Medulla oblongata (tissue), 1 donor: ENCODE measurements around the gene HYAL1.
A peak's percentile ranks its signal among the peaks of the same experiment; 100 is the strongest.
"Not testable (repeated sequence)": the region's sequence is repeated elsewhere in the genome, so short reads cannot be mapped to it uniquely, and the experiment has no call there.

Experiments
- DNase-seq: peaks from one replicate; pipeline ENCODE4 v3.0.0-alpha.2; 2015; ENCODE audit errors: extremely low spot score

Gene HYAL1

GRCh38 chr3:50294089-50294488 lies 9.3 kb downstream of the HYAL1 start:
- DNase-seq, result no peak

DNA sequence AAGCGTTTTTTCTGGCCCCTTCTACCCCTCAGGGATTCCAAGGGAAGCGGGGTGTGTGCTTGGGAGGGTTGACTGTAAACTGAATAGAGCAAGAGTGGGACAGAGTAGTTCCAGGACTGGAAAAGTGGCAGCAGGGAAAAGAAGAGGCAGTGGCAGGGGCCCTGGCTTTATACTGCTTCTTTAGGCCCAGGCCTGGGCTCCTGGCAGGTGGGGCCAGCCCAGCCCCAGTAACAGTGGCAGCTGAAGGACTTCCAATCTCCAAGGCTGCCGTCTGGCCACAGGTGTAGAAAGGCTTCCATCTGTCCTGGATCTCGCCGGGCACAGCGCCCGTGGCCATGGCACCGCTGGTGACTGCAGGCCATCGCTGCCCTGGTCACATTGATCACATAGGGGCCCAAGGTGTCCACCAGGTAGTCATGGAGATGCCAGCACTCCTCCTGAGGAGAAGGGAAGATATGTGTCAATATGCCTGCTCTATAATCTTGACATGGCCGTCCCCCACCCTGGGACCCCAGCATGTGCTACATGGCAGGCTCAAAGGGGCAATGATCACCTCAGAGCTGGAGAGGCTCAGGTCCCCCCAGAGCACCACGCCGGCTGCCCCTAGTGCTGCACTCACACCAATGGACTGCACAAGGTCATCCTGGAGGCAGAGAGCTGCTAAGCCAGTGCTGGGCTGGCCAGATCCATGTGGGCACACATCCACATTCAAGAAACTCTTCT lies 10.1 kb downstream of the HYAL1 start:
- no peak for DNase-seq

- DNase-seq, result peak; percentile 98
Observed at GRCh38 chr3:50292159-50293078, 11.0 kb downstream of the HYAL1 start, which contains the start of gene IFRD2. TSS of gene IFRD2 (minus strand) at chr3:50292429. CDS start at chr3:50292274, 155 bp downstream.

DNA sequence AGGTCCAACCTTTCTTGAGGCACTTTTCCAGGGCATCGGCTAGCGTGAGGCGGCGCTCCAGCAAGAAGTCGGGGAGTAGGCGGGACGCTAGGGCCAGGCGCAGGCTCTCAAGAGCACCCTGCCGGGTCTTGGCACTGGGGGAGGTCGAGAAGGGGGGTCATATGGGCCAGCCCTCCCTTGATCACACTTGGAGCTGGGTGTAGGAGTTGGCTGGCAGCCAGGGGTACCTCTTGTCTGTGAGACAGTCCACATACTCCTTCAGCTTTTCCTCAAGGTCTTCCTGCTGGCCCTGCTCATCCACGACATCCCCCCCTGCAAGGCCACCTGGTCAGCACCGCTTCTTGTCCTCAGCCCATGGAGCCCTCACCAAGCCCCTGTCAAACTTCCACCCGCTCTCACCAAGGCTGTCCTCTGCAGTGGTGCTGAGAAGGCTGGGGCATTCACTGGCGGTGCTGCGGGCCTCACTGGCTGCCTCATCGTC lies 13.2 kb downstream of the HYAL1 start:
- DNase-seq, result no peak

DNA sequence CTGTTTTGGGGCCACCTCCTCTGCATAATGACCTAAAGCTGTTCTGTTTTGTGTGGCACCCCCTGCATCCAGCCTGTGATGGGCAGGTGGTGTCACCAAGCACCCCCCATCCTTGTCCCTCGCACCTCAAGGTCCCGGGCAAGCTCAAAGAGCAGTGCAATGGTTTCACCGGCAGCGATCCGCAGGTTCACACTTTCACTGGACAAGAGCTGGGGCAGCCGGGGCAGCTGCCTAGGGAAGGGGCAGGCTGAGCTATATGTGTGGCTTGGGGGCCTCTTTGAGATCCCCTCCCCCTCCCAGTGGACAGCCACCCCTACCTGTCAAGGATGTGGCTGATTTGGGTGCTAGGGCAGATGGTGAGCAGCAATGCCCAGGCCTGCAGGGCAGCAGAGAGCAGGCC lies 14.2 kb downstream of the HYAL1 start:
- DNase-seq, result no peak

- no peak for DNase-seq
Observed at GRCh38 chr3:50288387-50289007, 14.9 kb downstream of the HYAL1 start.

- DNase-seq, result no peak
Observed at GRCh38 chr3:50287262-50287661, 16.1 kb downstream of the HYAL1 start.

- no peak for DNase-seq
Observed at GRCh38 chr3:50286322-50287227, 16.8 kb downstream of the HYAL1 start.

- DNase-seq, result not testable (repeated sequence)
Observed at GRCh38 chr3:50284121-50284520, 19.3 kb downstream of the HYAL1 start.

- no peak for DNase-seq
Observed at GRCh38 chr3:50279255-50280016, 23.9 kb downstream of the HYAL1 start.

GRCh38 chr3:50278880-50279224 lies 24.5 kb downstream of the HYAL1 start, which contains the start of gene LSMEM2:
TSS of gene LSMEM2 (plus strand) at chr3:50279087. CDS start at chr3:50279114, 27 bp downstream.
- peak; percentile 71 for DNase-seq

- DNase-seq, result peak; percentile 75
Observed at GRCh38 chr3:50278123-50278879, 25.1 kb downstream of the HYAL1 start.

DNA sequence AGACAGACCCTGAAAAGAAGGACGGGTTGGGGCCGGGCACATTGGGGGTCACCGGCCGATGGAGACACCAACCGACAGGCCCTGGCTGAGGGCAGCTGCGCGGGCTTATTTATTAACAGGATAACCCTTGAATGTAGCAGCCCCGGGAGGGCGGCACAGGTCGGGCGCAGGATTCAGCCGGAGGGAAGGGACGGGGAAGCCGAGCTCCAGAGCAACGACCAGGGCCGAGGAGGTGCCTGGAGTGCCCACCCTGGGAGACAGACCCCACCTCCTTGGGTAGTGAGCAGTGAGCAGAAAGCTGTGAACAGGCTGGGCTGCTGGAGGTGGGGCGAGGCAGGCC lies 26.6 kb downstream of the HYAL1 start:
- DNase-seq, result no peak

DNA sequence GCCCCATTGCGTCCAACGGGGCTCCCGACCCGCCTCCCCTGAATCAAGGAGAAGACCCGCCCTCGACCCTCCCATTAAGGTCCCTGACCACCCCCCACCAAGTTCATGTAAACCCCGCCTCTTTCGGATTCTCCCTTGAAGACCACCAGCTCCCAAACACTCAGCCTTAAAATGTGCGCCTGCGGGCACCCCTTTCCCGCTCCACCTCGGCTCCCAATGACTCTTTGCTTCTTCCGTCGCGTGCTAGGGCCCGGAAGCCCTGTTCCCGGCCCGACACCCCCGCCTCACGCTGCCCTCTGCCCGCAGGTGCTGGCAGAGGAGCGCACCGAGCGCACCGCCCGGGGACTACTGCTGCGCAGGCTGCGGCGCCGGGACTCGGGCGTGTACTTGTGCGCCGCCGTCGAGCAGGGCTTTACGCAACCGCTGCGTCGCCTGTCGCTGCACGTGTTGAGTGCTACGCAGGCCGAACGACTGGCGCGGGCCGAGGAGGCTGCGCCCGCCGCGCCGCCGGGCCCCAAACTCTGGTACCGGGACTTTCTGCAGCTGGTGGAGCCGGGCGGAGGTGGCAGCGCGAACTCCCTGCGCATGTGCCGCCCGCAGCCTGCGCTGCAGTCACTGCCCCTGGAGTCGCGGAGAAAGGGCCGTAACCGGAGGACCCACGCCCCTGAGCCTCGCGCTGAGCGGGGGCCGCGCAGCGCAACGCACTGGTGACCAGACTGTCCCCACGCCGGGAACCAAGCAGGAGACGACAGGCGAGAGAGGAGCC lies 27.2 kb downstream of the HYAL1 start:
- no peak for DNase-seq

DNA sequence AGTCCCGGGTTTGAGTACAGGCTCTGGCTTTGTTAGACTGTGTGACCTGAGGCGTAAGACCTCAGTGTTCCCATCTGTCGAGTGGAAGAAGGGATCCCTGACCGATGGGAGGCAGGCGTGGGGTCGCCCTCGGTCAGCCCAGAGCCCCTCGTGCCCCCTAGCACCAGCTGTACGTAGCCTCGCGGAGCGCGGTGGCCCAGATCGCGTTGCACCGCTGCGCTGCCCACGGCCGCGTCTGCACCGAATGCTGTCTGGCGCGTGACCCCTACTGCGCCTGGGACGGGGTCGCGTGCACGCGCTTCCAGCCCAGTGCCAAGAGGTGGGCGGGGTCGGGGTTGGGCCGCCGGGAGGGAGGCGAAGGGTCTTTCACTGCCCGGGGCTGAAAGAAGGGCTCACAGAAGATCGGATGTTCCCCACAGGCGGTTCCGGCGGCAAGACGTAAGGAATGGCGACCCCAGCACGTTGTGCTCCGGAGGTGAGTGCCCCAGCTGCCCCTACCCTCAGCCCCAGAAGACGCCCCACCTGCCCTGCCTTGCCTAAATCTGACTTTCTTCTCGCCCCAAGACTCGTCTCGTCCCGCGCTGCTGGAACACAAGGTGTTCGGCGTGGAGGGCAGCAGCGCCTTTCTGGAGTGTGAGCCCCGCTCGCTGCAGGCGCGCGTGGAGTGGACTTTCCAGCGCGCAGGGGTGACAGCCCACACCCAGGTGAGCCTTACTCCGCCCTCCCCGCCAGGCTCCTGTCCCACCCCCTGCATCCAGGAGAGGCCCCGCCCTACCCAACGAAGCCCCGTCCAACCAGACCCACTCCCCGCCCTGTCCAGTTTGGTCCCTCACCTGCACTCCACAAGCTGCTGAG lies 28.0 kb downstream of the HYAL1 start:
- DNase-seq, result no peak

DNA sequence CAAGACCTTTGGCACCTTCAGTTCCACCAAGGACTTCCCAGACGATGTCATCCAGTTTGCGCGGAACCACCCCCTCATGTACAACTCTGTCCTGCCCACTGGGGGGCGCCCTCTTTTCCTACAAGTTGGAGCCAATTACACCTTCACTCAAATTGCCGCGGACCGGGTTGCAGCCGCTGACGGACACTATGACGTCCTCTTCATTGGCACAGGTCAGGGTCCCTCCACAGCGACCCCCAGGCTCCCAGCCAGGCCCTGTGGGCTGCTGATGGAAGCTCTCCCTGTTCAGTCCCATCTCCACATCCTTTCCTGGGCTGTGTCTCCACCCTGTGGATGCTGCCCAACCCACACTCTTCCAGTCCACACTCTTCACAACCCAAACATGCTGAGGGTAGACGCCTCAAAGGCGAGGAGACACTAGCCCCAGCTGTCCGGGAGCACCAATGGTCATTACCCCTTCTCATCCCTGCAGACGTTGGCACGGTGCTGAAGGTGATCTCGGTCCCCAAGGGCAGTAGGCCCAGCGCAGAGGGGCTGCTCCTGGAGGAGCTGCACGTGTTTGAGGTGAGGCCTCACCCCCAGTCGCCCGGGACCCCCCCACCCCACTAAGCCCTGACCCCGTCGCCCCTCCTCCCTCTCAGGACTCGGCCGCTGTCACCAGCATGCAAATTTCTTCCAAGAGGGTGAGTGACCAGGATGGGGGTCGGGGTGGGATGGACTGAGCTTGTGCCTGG lies 28.8 kb downstream of the HYAL1 start:
- DNase-seq, result peak; percentile 67

GRCh38 chr3:50273689-50274065 lies 29.7 kb downstream of the HYAL1 start:
- no peak for DNase-seq
